ENCODE data around the gene BTN3A1. TPM values are rescaled to one million over a fixed set of nuclear protein-coding genes. Genes with fewer than 3 reads are reported as not detected.

The BTN3A1 gene
- total RNA-seq, 4 donors from 2014 or later: 34.9 to 84.2 (median 48.5) TPM

- TF ChIP-seq, protein P1, sequence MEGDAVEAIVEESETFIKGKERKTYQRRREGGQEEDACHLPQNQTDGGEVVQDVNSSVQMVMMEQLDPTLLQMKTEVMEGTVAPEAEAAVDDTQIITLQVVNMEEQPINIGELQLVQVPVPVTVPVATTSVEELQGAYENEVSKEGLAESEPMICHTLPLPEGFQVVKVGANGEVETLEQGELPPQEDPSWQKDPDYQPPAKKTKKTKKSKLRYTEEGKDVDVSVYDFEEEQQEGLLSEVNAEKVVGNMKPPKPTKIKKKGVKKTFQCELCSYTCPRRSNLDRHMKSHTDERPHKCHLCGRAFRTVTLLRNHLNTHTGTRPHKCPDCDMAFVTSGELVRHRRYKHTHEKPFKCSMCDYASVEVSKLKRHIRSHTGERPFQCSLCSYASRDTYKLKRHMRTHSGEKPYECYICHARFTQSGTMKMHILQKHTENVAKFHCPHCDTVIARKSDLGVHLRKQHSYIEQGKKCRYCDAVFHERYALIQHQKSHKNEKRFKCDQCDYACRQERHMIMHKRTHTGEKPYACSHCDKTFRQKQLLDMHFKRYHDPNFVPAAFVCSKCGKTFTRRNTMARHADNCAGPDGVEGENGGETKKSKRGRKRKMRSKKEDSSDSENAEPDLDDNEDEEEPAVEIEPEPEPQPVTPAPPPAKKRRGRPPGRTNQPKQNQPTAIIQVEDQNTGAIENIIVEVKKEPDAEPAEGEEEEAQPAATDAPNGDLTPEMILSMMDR (IDR thresholded peaks at IDR 0.05): no peak
- no peak for TF ChIP-seq POLR2A (IDR thresholded peaks at IDR 0.05)
- DNase-seq: no peak
These were observed 14.1 kb upstream of the BTN3A1 start for GRCh38 chr6:26388014-26388413.

DNA sequence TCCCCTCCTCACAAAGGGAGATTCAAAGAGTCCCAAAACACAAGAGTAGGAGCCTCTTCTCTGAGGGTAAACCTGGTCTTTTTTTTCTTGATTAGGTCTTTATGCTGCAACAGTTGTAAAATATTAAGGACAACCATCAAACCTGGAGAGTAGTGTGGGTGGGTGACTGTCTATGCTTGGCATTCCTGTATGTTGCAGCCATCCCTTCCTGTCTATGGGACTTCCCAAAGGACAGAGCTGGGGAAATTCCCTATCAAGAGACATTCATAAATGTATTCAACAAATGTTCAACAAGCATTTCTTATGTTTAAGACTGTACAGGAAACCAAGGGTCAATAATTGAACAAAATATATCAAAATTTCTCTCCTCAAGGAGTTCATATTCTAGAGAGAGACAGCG, 13.6 kb upstream of the BTN3A1 start:
- Histone ChIP-seq H3K27me3 (no peaks in the 10 kb centered on the region), H3K36me3 (peaks cover 0 to 7% (median 0%) of the 10 kb centered on the region in 3 donors), H3K9me3 (no peaks in the 10 kb centered on the region), H3K4me3 (no peak overlapping the region), H3K27ac (no peak overlapping the region), H3K4me1 (peaks cover 0 to 9% (median 3%) of the 10 kb centered on the region in 4 donors)
- DNase-seq: no peak
- TF ChIP-seq POLR2A (IDR thresholded peaks at IDR 0.05): no peak

More at GRCh38 chr6:26388014-26388413, 14.1 kb upstream of the BTN3A1 start:
- Histone ChIP-seq H3K4me3 (no peak overlapping the region), H3K36me3 (peaks cover 0 to 7% (median 0%) of the 10 kb centered on the region in 3 donors), H3K9me3 (no peaks in the 10 kb centered on the region), H3K4me1 (peaks cover 0 to 10% (median 3%) of the 10 kb centered on the region in 4 donors), H3K27me3 (no peaks in the 10 kb centered on the region), H3K27ac (no peak overlapping the region)

DNA sequence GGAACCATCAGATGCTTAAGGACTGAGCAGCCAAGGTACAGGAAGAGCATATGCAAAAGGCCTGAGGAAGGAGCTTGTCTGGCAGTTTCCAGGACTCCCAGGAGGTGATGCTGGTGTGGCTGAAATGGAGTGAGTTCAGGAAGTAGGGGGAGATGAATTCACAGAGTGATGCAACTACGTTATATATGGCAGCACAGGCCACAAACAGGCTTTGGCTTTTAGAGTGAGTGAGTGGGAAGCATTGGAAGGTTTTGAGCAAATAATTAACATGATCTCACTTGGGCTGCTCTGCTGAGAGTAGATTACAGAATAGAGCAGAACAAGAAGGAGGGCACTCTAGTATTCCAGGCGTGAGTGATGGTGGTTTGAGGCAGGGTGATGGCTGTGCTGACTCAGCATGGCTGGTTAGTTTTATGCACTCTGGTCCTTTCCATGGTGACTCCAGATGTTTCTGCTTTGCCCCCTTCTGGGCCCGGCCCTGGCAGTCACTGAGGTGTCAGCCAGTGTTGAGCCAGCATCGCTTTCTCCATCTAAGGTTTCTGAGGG, 12.7 kb upstream of the BTN3A1 start:
- Histone ChIP-seq H3K4me3 (no peak overlapping the region), H3K36me3 (peaks cover 0 to 7% (median 0%) of the 10 kb centered on the region in 3 donors), H3K27me3 (no peaks in the 10 kb centered on the region), H3K4me1 (peaks cover 0 to 4% (median 1%) of the 10 kb centered on the region in 4 donors), H3K9me3 (no peaks in the 10 kb centered on the region), H3K27ac (no peak overlapping the region)
- no peak for DNase-seq
- TF ChIP-seq, protein P1 (IDR thresholded peaks at IDR 0.05): no peak
- no peak for TF ChIP-seq POLR2A (IDR thresholded peaks at IDR 0.05)

DNA sequence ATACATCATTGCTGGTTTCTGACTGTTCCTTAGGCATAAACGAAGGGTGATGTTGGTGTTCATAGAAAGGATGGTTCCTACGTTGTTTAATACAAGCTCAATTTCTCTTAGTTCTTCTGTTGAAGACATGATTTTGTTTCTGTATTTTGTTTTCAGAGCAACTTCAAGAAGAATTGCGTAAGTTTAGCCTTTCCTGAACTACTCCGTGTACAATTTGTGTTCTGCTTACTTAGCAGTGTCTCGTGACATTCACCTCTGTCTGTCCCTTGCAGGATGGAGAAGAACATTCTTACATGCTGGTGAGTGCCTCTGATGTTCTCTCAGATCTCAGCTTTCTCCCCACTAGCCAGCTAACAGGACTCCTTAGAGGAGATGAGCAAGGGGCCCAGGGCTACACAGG, 11.5 kb upstream of the BTN3A1 start:
- Histone ChIP-seq H3K4me3 (no peak overlapping the region), H3K4me1 (peaks cover 0 to 7% (median 0%) of the 10 kb centered on the region in 4 donors), H3K9me3 (no peaks in the 10 kb centered on the region), H3K27ac (no peak overlapping the region), H3K36me3 (peaks cover 0 to 7% (median 0%) of the 10 kb centered on the region in 3 donors), H3K27me3 (no peaks in the 10 kb centered on the region)
- DNase-seq: no peak
- no peak for TF ChIP-seq POLR2A (IDR thresholded peaks at IDR 0.05)
- TF ChIP-seq, protein P1 (IDR thresholded peaks at IDR 0.05): no peak

DNA sequence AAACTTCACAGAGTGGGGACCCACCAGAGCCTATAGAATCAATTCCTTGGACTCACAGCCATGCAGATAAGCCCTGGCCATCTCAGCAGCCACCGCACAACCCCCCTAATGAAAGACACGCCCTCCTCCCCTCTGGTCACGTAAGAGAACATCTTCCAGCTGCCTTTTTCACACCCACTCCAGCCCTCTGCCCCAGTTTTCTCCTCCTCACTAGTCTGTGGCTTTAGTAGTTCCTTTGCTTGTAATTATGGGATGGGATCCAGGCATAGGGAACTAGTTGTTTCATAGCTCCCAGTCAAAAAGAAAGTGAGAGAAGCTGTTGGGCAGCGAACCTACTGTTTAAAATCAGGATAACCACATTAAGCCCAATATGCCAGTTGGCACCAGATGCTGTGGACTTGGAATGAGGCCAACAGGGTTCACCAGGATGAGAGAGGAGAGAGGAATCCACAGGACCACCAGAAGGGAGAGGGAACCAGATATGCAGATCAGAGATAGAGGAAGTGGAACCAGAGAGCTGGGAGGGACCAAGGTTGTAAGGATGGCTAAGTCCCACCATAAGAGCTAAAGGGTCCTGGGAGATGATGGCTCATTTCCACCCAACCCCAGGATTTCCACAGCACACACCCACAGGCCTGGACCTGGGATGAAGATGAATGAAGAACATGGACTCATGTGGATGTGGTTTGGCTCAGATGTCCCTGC, 9.0 kb upstream of the BTN3A1 start:
- no peak overlapping the region for H3K27ac ChIP-seq
- H3K4me1 ChIP-seq: peaks cover 0 to 7% (median 0%) of the 10 kb centered on the region in 4 donors
- no peak overlapping the region for H3K4me3 ChIP-seq
- DNase-seq: no peak
- TF ChIP-seq, protein P1 (IDR thresholded peaks at IDR 0.05): no peak
- TF ChIP-seq POLR2A (IDR thresholded peaks at IDR 0.05): no peak
- no peaks in the 10 kb centered on the region for H3K27me3 ChIP-seq
- H3K9me3 ChIP-seq: no peaks in the 10 kb centered on the region
- H3K36me3 ChIP-seq: peaks cover 0 to 7% (median 0%) of the 10 kb centered on the region in 3 donors

DNA sequence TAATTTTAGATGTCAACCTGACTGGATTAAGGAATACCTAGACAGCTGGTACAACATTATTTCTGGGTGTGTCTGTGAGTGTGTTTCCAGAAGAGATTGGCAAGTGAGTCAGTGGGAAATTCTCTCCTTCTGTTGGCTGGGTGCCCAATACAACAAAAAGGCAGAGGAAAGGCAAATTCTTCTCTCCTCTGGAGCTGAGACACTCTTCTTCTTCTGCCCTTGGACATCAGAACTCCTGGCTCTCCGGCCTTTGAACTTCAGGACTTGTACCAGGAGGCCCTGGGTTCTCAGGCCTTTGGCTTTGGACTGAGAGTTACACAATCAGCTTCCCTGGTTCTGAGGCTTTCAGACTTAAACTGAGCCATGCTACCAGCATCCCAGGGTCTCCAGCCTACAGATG, 7.8 kb upstream of the BTN3A1 start:
- Histone ChIP-seq H3K36me3 (peaks cover 0 to 7% (median 0%) of the 10 kb centered on the region in 3 donors), H3K9me3 (no peaks in the 10 kb centered on the region), H3K27me3 (no peaks in the 10 kb centered on the region), H3K4me3 (no peak overlapping the region), H3K4me1 (peaks cover 0 to 7% (median 0%) of the 10 kb centered on the region in 4 donors), H3K27ac (no peak overlapping the region)
- TF ChIP-seq, protein P1 (IDR thresholded peaks at IDR 0.05): no peak
- TF ChIP-seq POLR2A (IDR thresholded peaks at IDR 0.05): no peak
- peak in 1 of 3 donors; percentile 53 for DNase-seq
